Caco-2 (cell line): ENCODE measurements around the gene NFKBIE. TPM values are rescaled to one million over a fixed set of nuclear protein-coding genes. Genes with fewer than 3 reads are reported as not detected.

Experiments used
- BruUV-seq: library from RNA; stranded (reverse); fragments of 400-500 nt; replicated peaks from 2 replicates; lab custom pipeline; 2021; lab: Mats Ljungman, UMichigan
- CTCF ChIA-PET: fragments of 300-600 bp; sonication (Branson Sonifier 250); formaldehyde crosslinking; loops from one replicate; lab custom pipeline; 2022; ENCODE audit warnings: antibody characterized with exemption; lab: Charles Lee
- POLR2A ChIA-PET: fragments of 300-600 bp; sonication (Branson Sonifier 250); formaldehyde crosslinking; loops from one replicate; lab custom pipeline; 2022; ENCODE audit warnings: antibody characterized with exemption; lab: Charles Lee
- DNase-seq, 2 experiments: peaks; one replicate each; pipeline versions ENCODE4 v3.0.0 to v3.0.0-alpha.2; 2020 to 2022
- H3K27me3 ChIP-seq: replicated peaks from 2 replicates; pipeline ENCODE4 v1.6.0; 2011; ENCODE audit warnings: low read length; ENCODE audit not compliant: control insufficient read depth, insufficient read depth
- H3K36me3 ChIP-seq: 2 replicates; pipeline ENCODE4 v1.5.1; 2011; ENCODE audit warnings: low read length; ENCODE audit not compliant: control insufficient read depth, insufficient read depth
- H3K4me1 ChIP-seq: fragments of 250-450 bp; sonication (Bioruptor Pico); 2 replicates; pipeline ENCODE4 v1.5.1; 2020; ENCODE audit warnings: mild to moderate bottlenecking
- H3K4me3 ChIP-seq: 2 replicates; pipeline ENCODE4 v1.5.1; 2011; ENCODE audit warnings: low read depth, mild to moderate bottlenecking, control low read depth, low read length
- H3K9me3 ChIP-seq: fragments of 250-450 bp; sonication (Bioruptor Pico); 2 replicates; pipeline ENCODE4 v1.5.1; 2020; ENCODE audit warnings: mild to moderate bottlenecking, moderate library complexity
- H3K27ac Mint-ChIP-seq: one replicate; pipeline ENCODE4 v1.8.0; 2022; ENCODE audit warnings: mixed read lengths; ENCODE audit not compliant: unreplicated experiment
- H3K27me3 Mint-ChIP-seq: one replicate; pipeline ENCODE4 v1.8.0; 2022; ENCODE audit warnings: mixed read lengths; ENCODE audit not compliant: insufficient read depth, unreplicated experiment
- H3K36me3 Mint-ChIP-seq: one replicate; pipeline ENCODE4 v1.8.0; 2022; ENCODE audit warnings: mild to moderate bottlenecking, mixed read lengths; ENCODE audit not compliant: insufficient read depth, unreplicated experiment
- H3K4me1 Mint-ChIP-seq: one replicate; pipeline ENCODE4 v1.8.0; 2022; ENCODE audit warnings: low read depth, mixed read lengths; ENCODE audit not compliant: unreplicated experiment
- H3K4me3 Mint-ChIP-seq: one replicate; pipeline ENCODE4 v1.8.0; 2022; ENCODE audit warnings: mild to moderate bottlenecking, moderate library complexity, mixed read lengths; ENCODE audit not compliant: unreplicated experiment
- H3K9me3 Mint-ChIP-seq: one replicate; pipeline ENCODE4 v1.8.0; 2022; ENCODE audit warnings: mixed read lengths; ENCODE audit not compliant: unreplicated experiment
- intact Hi-C: fragments of 100-400 bp; cut with micrococcal nuclease; formaldehyde crosslinking; loops from one replicate; pipeline ENCODE4 v1.10.0; 2022; ENCODE audit not compliant: unreplicated experiment
- total RNA-seq: library from RNA; stranded (reverse); gene quantifications from 2 replicates; pipeline ENCODE4 v1.2.3, GENCODE V29; 2022
- TF ChIP-seq, protein P1 (sequence below), 2 experiments: fragments of 200-600 bp in 1 of 2; IDR thresholded peaks; 1 replicate in 1 of 2; 2 replicates in 1 of 2; pipeline versions ENCODE4 v1.5.1 to v1.8.0; 2011 to 2022; ENCODE audit warnings: antibody characterized with exemption in 1 of 2, control low read depth in 1 of 2, inconsistent platforms in 1 of 2, low read depth in 1 of 2, low read length in 1 of 2, mild to moderate bottlenecking in 1 of 2, moderate library complexity in 1 of 2; ENCODE audit not compliant: insufficient read depth in 1 of 2, severe bottlenecking in 1 of 2, unreplicated experiment in 1 of 2

The NFKBIE gene
- total RNA-seq, 1 experiment from 2014 or later: 8.4 TPM

DNA sequence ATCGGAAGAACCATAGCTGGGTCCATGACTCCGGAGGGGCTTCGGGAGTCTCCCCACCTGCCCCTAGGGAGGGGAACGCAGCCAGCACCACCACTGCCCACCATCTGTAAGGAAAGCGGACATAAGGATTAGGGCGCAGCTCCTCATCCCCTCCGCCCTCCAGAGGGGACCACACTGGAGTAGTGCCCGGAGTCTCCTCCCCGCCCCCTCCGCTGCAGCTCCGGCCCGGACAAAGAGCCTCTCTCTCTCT, 8.7 kb downstream of the NFKBIE start:
- TF ChIP-seq, protein P1, sequence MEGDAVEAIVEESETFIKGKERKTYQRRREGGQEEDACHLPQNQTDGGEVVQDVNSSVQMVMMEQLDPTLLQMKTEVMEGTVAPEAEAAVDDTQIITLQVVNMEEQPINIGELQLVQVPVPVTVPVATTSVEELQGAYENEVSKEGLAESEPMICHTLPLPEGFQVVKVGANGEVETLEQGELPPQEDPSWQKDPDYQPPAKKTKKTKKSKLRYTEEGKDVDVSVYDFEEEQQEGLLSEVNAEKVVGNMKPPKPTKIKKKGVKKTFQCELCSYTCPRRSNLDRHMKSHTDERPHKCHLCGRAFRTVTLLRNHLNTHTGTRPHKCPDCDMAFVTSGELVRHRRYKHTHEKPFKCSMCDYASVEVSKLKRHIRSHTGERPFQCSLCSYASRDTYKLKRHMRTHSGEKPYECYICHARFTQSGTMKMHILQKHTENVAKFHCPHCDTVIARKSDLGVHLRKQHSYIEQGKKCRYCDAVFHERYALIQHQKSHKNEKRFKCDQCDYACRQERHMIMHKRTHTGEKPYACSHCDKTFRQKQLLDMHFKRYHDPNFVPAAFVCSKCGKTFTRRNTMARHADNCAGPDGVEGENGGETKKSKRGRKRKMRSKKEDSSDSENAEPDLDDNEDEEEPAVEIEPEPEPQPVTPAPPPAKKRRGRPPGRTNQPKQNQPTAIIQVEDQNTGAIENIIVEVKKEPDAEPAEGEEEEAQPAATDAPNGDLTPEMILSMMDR (IDR thresholded peaks at IDR 0.05; ENCODE audit: insufficient read depth in 1 of 2, low read depth in 1 of 2, low read length in 1 of 2, severe bottlenecking in 1 of 2, unreplicated experiment in 1 of 2): no peak
- ChIA-PET POLR2A (interaction anchor here (0.5 to 2.0 kb wide), 8 partner anchors 9 to 548 kb away, joined by 3 to 37 read pairs (median 4); partner anchors contain the start of genes HSP90AB1 and SLC29A1), CTCF (interaction anchor here (0.7 to 3.4 kb wide), 10 partner anchors 10 to 162 kb away, joined by 3 to 18 read pairs (median 6); partner anchors contain the start of genes AARS2, HSP90AB1 and TMEM151B)
- no peak for DNase-seq
- H3K27me3 ChIP-seq: no peaks in the 10 kb centered on the region
- Mint-ChIP-seq H3K4me3 (peak overlapping the region; percentile 78), H3K27ac (peak overlapping the region; percentile 42), H3K4me1 (peaks cover 29% of the 10 kb centered on the region), H3K27me3 (no peaks in the 10 kb centered on the region), H3K9me3 (no peaks in the 10 kb centered on the region), H3K36me3 (peaks cover 69% of the 10 kb centered on the region)
- peaks cover 8% of the 10 kb centered on the region; the same call in 1 of the 2 replicates for H3K4me1 ChIP-seq
- intact Hi-C loops: no loop called here
- H3K36me3 ChIP-seq: peaks cover 9% of the 10 kb centered on the region
- no TSS peak for BruUV-seq
- H3K9me3 ChIP-seq: no peaks in the 10 kb centered on the region
- H3K4me3 ChIP-seq: peak overlapping the region; percentile 60

DNA sequence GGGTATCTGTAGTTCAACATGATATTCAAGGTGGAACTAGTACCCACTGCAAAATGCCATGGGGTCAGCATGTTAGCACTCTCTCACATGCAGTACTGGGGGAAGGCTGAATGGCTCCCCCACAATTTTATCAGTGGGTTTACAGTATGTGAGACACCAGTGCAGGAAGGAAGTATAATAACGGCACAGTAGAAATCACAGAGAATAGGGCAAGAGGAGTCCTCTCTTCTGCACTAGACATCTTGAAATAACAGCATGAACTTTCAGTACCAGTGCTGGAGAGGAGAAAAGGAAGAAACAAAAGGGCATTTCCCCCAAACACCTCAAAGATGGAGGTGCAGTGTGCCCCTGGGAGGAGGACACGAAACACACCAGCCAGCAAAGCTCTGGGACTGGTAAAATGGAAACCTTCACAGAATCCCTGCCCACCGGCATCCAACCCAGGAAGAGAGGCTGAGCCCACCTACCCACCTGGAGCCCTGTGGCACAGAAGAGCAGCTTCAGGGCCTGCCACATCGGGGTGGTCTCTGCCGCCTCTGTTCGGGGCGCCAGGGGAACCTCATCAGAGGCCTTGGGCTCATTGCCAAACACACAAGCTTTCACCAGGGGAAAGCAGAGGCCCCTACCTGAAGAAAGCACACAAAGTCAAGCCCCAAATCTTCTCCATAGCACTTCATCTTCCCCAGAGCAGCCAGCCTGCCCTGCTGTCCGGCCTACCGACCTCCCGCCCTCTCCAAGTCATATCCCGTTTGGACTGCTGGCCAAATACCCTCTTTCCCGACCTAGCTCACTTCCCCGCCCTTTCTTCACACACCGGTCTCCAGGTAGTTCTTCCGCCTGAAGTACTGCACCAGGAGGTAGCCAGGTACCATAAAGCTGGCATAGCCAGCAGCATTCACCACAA, 9.2 kb downstream of the NFKBIE start:
- Mint-ChIP-seq H3K27me3 (no peaks in the 10 kb centered on the region), H3K4me1 (peaks cover 29% of the 10 kb centered on the region), H3K4me3 (peak overlapping the region; percentile 78), H3K9me3 (no peaks in the 10 kb centered on the region), H3K36me3 (peaks cover 75% of the 10 kb centered on the region), H3K27ac (peak overlapping the region; percentile 42)
- H3K4me3 ChIP-seq: peak overlapping the region; percentile 60
- intact Hi-C loops: no loop called here
- no peaks in the 10 kb centered on the region for H3K27me3 ChIP-seq
- peaks cover 9% of the 10 kb centered on the region for H3K36me3 ChIP-seq
- H3K9me3 ChIP-seq: no peaks in the 10 kb centered on the region
- peak; percentile 40 to 56 for DNase-seq
- TF ChIP-seq, protein P1 (IDR thresholded peaks at IDR 0.05; ENCODE audit: insufficient read depth in 1 of 2, low read depth in 1 of 2, low read length in 1 of 2, severe bottlenecking in 1 of 2, unreplicated experiment in 1 of 2): no peak
- peaks cover 8% of the 10 kb centered on the region; the same call in 1 of the 2 replicates for H3K4me1 ChIP-seq
- ChIA-PET POLR2A (interaction anchor here (0.5 to 2.0 kb wide), 7 partner anchors 9 to 547 kb away, joined by 3 to 37 read pairs (median 4); partner anchors contain the start of genes HSP90AB1 and SLC29A1), CTCF (interaction anchor here (0.8 to 3.4 kb wide), 10 partner anchors 9 to 160 kb away, joined by 3 to 18 read pairs (median 6); partner anchors contain the start of genes AARS2, HSP90AB1 and TMEM151B)
- no TSS peak for BruUV-seq

DNA sequence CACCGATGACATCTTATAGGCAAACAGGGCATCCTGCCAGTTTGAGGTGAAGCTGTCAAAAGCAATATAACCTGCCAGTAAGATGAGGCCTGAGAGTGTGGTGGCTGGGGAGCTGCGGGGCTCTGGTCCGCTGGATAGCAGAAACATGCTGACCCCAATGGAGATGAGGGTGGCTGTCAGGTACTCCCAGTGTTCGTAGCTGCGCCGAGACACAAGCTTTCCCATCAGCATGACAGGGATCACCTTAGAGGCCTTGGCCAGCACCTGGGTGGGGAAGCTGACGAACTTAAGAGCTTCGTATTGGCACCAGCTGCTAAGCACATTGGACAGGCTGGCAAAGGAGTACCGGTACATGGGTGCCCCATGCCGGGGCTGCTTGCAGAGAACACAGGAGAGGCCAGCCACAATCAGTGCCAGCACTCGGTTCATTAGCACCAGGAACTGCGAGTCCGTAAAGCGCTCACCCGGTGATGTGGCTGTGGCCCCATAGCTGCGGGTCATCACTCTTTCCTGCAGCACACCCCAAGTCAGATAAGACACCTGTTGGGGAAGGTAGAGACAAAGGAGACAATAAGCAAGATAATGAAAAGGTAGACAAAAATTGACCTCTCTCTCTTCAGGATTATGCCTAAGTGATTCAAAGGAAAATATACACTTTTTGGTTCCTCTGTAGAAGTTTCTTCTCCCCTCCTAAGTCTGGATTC, 10.1 kb downstream of the NFKBIE start:
- no peak overlapping the region for H3K4me3 ChIP-seq
- TF ChIP-seq, protein P1 (IDR thresholded peaks at IDR 0.05; ENCODE audit: insufficient read depth in 1 of 2, low read depth in 1 of 2, low read length in 1 of 2, severe bottlenecking in 1 of 2, unreplicated experiment in 1 of 2): no peak
- DNase-seq: peak; percentile 27 to 57
- Mint-ChIP-seq H3K27ac (peak overlapping the region; percentile 42), H3K9me3 (no peaks in the 10 kb centered on the region), H3K36me3 (peaks cover 83% of the 10 kb centered on the region), H3K27me3 (no peaks in the 10 kb centered on the region), H3K4me1 (peaks cover 31% of the 10 kb centered on the region), H3K4me3 (peak overlapping the region; percentile 78)
- peaks cover 8% of the 10 kb centered on the region; the same call in 1 of the 2 replicates for H3K4me1 ChIP-seq
- no peaks in the 10 kb centered on the region for H3K27me3 ChIP-seq
- BruUV-seq: no TSS peak
- H3K9me3 ChIP-seq: no peaks in the 10 kb centered on the region
- ChIA-PET POLR2A (no interaction called here), CTCF (interaction anchor here (1.0 to 3.4 kb wide), 3 partner anchors 14 to 159 kb away, joined by 3 to 18 read pairs (median 6); partner anchors contain the start of gene TMEM151B)
- intact Hi-C loops: no loop called here
- H3K36me3 ChIP-seq: peaks cover 12% of the 10 kb centered on the region
